Activated CD4-positive, alpha-beta memory T cell treated with anti-CD3 and anti-CD28 coated beads, Interleukin-2, amount 10 ng/mL, durations not matched to agents 7 days and 5 days (primary cell): ENCODE data around the gene BCLAF1. TPM values are rescaled to one million over a fixed set of nuclear protein-coding genes. Genes with fewer than 3 reads are reported as not detected.
A peak's percentile ranks its signal among the peaks of the same experiment; 100 is the strongest.
"Not testable (repeated sequence)": the region's sequence is repeated elsewhere in the genome, so short reads cannot be mapped to it uniquely, and the experiment has no call there.

Source experiments
- CTCF ChIA-PET: fragments of 350-600 bp; sonication (Branson Sonifier 250); formaldehyde crosslinking; loops from one replicate; lab custom pipeline; 2021; ENCODE audit warnings: antibody characterized with exemption, inconsistent platforms; lab: Charles Lee
- POLR2A ChIA-PET: fragments of 350-600 bp; sonication (Branson Sonifier 250); formaldehyde crosslinking; loops from one replicate; lab custom pipeline; 2021; ENCODE audit warnings: antibody characterized with exemption; lab: Charles Lee
- DNase-seq: peaks from one replicate; pipeline ENCODE4 v3.0.0-alpha.2; 2020
- H3K27ac Mint-ChIP-seq: one replicate; pipeline ENCODE4 v1.8.0; 2021; ENCODE audit warnings: mild to moderate bottlenecking, mixed read lengths
- H3K27me3 Mint-ChIP-seq: one replicate; pipeline ENCODE4 v1.8.0; 2021; ENCODE audit warnings: mixed read lengths
- H3K36me3 Mint-ChIP-seq: one replicate; pipeline ENCODE4 v1.8.0; 2021; ENCODE audit warnings: low read depth, mixed read lengths
- H3K4me1 Mint-ChIP-seq: one replicate; pipeline ENCODE4 v1.8.0; 2021; ENCODE audit warnings: mixed read lengths
- H3K4me3 Mint-ChIP-seq: one replicate; pipeline ENCODE4 v1.8.0; 2021; ENCODE audit warnings: mild to moderate bottlenecking, mixed read lengths
- H3K9me3 Mint-ChIP-seq: one replicate; pipeline ENCODE4 v1.8.0; 2021; ENCODE audit warnings: mixed read lengths
- total RNA-seq, 2 experiments: library from RNA; stranded (reverse); gene quantifications; one replicate each; pipeline ENCODE4 v1.2.3, GENCODE V29; 2021

The BCLAF1 gene
- total RNA-seq, 2 experiments from 2014 or later, result 128 to 132 TPM

DNA sequence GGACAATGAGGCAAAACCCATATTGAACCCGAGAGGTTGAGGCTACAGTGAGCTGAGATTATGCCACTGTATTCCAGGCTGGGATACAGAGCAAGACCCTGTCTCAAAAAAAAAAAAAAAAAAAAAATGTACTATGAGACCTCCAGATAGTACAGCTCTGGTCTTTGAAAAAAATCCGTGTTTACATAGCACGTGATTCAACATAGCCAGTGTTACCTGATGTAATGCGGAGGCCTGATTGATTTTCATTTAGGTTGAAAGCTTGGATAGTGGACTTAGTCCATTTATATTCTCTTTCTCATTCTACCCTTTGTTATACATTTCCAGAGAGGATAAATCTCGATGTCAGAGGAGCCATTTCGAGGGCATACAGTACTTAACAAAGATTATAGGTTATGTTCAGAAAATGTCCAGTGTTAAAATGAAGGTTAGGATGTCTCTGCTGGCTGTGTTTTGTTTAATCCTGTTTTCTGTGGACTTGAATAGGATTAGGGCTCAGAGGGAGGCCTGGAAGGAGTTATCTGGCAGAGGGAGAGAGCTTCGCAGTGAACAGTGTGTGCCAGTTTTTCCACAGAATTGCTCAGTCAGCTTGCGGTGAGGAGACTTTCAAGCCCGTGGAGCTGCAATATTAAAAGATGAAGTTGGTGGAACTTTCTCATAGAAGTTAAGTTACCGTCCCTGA, 33.9 kb upstream of the BCLAF1 start:
- Mint-ChIP-seq H3K4me3 (no peak overlapping the region), H3K4me1 (no peaks in the 10 kb centered on the region), H3K36me3 (no peaks in the 10 kb centered on the region), H3K27ac (no peak overlapping the region), H3K27me3 (peaks cover 3% of the 10 kb centered on the region), H3K9me3 (no peaks in the 10 kb centered on the region)
- ChIA-PET CTCF (no interaction called here), POLR2A (interaction anchor here (1.2 kb wide), 1 partner anchor 34 kb away, joined by 3 read pairs; the partner anchor contains the start of gene BCLAF1)
- no peak for DNase-seq

DNA sequence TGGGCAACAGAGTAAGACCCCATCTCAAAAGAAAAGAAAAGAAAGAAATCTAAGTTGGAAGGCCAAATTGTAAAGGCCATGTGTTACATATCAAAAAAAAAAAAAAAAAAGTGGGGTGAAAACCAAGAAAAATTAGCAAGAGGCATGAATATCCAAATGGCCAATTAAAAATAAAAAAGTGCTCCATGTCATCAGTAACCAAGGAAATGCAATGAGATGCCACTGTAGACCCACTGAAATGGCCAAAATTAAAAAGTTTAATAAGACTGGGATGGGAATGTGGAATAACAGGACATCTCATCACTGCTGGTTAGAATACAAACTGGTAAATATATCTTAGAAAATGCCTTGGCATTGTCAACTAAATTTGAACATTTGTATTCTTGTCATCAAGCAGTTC, 30.1 kb upstream of the BCLAF1 start:
- ChIA-PET CTCF (no interaction called here), POLR2A (no interaction called here)
- Mint-ChIP-seq H3K27ac (no peak overlapping the region), H3K27me3 (peaks cover 3% of the 10 kb centered on the region), H3K4me3 (no peak overlapping the region), H3K36me3 (no peaks in the 10 kb centered on the region), H3K9me3 (no peaks in the 10 kb centered on the region), H3K4me1 (no peaks in the 10 kb centered on the region)
- no peak for DNase-seq

DNA sequence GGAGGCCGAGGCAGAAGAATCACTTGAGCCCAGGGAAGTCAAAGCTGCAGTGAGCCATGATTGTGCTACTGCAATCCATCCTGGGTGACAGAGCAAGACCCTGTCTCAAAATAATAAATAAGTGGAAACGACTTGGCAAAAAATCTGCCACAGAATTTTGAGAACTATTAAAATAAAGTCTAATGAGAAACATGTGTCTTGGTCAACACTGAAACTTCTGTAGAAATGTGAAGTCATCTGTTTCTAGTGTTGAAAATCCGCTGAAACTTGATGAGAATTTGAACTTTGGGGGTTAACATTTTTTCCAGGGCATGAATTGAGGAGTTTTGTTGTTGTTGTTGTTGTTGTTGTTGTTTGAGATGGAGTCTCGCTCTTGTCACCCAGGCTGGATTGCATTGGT, 29.0 kb upstream of the BCLAF1 start:
- no peak for DNase-seq
- Mint-ChIP-seq H3K27me3 (peaks cover 3% of the 10 kb centered on the region), H3K27ac (no peak overlapping the region), H3K9me3 (no peaks in the 10 kb centered on the region), H3K36me3 (no peaks in the 10 kb centered on the region), H3K4me1 (no peaks in the 10 kb centered on the region), H3K4me3 (no peak overlapping the region)
- CTCF ChIA-PET, result interaction anchor here (1.1 to 2.6 kb wide), 4 partner anchors 29 to 868 kb away, joined by 4 to 14 read pairs (median 5); partner anchors contain the start of gene BCLAF1
- POLR2A ChIA-PET, result interaction anchor here (1.7 to 4.1 kb wide), 2 partner anchors 29 to 68 kb away, joined by 4 to 31 read pairs; partner anchors contain the start of genes BCLAF1 and MTFR2

DNA sequence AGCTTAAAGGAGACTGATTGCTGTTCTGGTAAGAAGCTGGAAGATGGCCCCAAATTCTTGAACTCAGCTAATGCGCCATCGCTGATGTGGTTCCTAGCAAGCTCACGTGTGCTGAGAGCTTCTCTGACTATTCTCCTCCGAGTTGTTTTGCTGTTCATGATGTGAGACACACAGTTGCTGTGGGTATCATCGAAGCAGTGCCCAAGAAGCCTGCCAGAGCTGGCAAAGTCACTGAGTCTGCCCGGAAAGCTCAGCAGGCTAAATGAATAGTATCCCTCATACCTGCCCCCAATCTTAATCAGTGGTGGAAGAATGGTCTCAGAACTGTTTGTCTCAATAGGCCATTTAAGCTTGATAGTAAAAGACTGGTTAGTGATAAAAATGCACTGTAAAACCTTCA, 28.3 kb upstream of the BCLAF1 start:
- H3K9me3 Mint-ChIP-seq, result no peaks in the 10 kb centered on the region
- CTCF ChIA-PET, result interaction anchor here (0.7 to 2.6 kb wide), 12 partner anchors 9 to 867 kb away, joined by 3 to 14 read pairs (median 4); partner anchors contain the start of gene BCLAF1
- H3K4me1 Mint-ChIP-seq, result no peaks in the 10 kb centered on the region
- no peak for DNase-seq
- H3K36me3 Mint-ChIP-seq, result no peaks in the 10 kb centered on the region
- peaks cover 6% of the 10 kb centered on the region for H3K27me3 Mint-ChIP-seq
- H3K27ac Mint-ChIP-seq, result no peak overlapping the region
- no peak overlapping the region for H3K4me3 Mint-ChIP-seq
- POLR2A ChIA-PET, result interaction anchor here (0.6 to 4.1 kb wide), 4 partner anchors 28 to 88 kb away, joined by 3 to 31 read pairs (median 4); partner anchors contain the start of genes BCLAF1 and MTFR2

DNA sequence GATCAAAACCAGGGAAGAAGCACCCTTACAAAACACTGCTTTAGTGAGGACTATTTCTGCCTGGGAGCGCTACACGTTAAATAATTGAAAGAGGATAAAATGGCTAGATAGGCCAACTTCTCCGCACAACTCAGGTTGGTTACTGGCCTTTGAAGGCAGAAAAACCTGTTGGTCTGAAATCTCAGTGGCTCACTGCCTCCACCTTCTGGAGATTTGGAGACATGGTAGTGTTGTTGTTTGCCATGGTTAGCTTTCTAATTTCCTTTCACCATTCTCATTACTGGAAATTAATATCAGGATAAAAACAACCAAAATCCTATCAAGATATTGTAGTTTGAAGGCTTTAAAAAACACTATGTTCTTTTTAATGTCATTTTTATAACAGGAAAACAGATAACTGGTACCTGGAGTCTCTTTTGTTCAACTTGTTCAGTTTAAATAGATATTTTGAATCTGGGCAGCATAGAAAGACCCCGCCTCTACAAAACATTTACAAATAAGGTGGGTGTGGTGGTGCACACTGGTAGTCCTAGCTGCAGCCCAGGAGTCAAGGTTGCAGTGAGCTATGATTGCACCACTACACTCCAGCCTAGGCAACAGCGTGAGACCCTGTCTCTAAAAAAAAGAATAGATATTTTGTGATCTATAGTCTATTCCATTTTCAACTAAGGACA, 27.5 kb upstream of the BCLAF1 start:
- CTCF ChIA-PET, result interaction anchor here (0.7 to 2.6 kb wide), 16 partner anchors 8 to 867 kb away, joined by 3 to 14 read pairs (median 4); partner anchors contain the start of gene BCLAF1
- no peaks in the 10 kb centered on the region for H3K36me3 Mint-ChIP-seq
- no peaks in the 10 kb centered on the region for H3K9me3 Mint-ChIP-seq
- peaks cover 6% of the 10 kb centered on the region for H3K27me3 Mint-ChIP-seq
- no peak overlapping the region for H3K27ac Mint-ChIP-seq
- H3K4me3 Mint-ChIP-seq, result no peak overlapping the region
- POLR2A ChIA-PET, result interaction anchor here (0.6 to 4.1 kb wide), 4 partner anchors 28 to 87 kb away, joined by 3 to 31 read pairs (median 4); partner anchors contain the start of genes BCLAF1 and MTFR2
- H3K4me1 Mint-ChIP-seq, result no peaks in the 10 kb centered on the region
- peak; percentile 66 for DNase-seq

DNA sequence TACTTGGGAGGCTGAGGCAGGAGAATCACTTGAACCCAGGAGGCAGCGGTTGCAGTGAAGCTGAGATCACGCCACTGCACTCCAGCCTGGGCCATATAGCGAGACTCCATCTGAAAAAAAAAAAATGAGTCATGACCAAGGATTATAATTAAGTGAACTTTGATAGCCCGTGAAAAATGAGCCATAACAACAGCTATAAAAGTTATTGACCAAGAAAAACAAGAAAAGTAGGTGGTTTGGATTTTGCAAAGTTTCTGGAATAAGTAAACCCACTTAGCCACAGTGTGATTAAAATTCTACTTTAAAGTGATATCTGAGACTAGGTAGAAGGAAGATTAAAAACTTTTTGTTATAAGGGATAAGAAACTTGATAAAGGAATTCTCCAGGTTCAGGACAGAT, 25.9 kb upstream of the BCLAF1 start:
- CTCF ChIA-PET, result interaction anchor here (0.7 to 1.0 kb wide), 2 partner anchors 63 to 65 kb away, joined by 3 to 4 read pairs; partner anchors contain the start of gene MTFR2
- POLR2A ChIA-PET, result interaction anchor here (4.1 kb wide), 1 partner anchor 26 kb away, joined by 31 read pairs; the partner anchor contains the start of gene BCLAF1
- peaks cover 8% of the 10 kb centered on the region for H3K27me3 Mint-ChIP-seq
- no peaks in the 10 kb centered on the region for H3K4me1 Mint-ChIP-seq
- DNase-seq, result no peak
- H3K27ac Mint-ChIP-seq, result no peak overlapping the region
- H3K4me3 Mint-ChIP-seq, result no peak overlapping the region
- H3K36me3 Mint-ChIP-seq, result no peaks in the 10 kb centered on the region
- no peaks in the 10 kb centered on the region for H3K9me3 Mint-ChIP-seq

DNA sequence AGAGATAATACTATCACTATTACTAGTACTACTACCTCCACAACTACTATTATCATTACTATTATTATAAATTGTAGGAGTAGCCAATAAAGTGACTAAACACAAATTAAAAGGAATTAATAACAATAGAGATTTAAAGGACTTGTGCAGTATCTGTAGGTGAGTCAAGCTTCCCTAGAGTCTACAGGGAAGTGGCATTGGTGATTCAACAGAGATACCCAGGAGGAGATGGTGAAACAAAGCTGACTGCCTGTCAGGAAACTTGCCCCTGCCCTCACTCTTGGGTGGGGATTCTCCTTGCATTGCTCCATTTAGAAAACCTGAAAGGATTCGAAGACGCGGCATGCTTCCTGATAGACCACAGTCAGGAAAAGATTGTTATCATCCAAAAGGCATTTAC, 23.3 kb upstream of the BCLAF1 start:
- POLR2A ChIA-PET, result interaction anchor here (1.3 kb wide), 1 partner anchor 23 kb away, joined by 4 read pairs; no protein-coding TSS in a partner anchor
- no peak overlapping the region for H3K4me3 Mint-ChIP-seq
- no peak overlapping the region for H3K27ac Mint-ChIP-seq
- no peaks in the 10 kb centered on the region for H3K9me3 Mint-ChIP-seq
- DNase-seq, result no peak
- CTCF ChIA-PET, result no interaction called here
- H3K27me3 Mint-ChIP-seq, result peaks cover 10% of the 10 kb centered on the region
- no peaks in the 10 kb centered on the region for H3K4me1 Mint-ChIP-seq
- no peaks in the 10 kb centered on the region for H3K36me3 Mint-ChIP-seq

DNA sequence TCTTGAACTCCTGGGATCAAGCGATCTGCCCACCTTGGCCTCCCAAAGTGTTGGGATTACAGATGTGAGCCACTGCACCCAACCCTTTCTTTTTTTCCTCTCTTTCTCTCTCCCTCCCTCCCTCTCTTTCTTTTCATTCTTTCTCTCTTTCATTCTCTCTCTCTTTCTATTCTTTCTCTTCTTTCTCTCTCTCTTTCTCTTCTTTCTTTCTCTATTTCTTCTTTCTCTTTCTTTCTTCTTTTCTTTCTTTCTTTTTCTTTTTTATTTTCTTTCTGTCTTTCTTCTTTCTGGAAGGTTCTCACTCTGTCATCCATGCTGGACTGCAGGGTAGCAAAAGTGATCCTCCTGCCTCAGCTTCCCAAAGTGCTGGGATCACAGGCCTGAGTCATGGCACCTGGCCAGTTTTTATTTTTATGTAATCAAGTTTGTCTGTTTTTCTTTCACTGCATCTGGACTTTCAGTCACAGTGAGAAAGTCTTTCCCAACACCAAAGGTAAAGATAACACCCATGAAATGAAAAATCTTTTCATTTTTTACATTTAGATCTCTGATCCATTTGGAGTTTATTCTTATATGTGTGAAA, 20.2 kb upstream of the BCLAF1 start:
- H3K9me3 Mint-ChIP-seq, result no peaks in the 10 kb centered on the region
- POLR2A ChIA-PET, result interaction anchor here (2.3 kb wide), 1 partner anchor 20 kb away, joined by 10 read pairs; the partner anchor contains the start of gene BCLAF1
- H3K4me3 Mint-ChIP-seq, result no peak overlapping the region
- CTCF ChIA-PET, result interaction anchor here (1.2 kb wide), 1 partner anchor 8 kb away, joined by 4 read pairs; no protein-coding TSS in a partner anchor
- no peaks in the 10 kb centered on the region for H3K36me3 Mint-ChIP-seq
- peaks cover 8% of the 10 kb centered on the region for H3K27me3 Mint-ChIP-seq
- no peak for DNase-seq
- no peak overlapping the region for H3K27ac Mint-ChIP-seq
- no peaks in the 10 kb centered on the region for H3K4me1 Mint-ChIP-seq

DNA sequence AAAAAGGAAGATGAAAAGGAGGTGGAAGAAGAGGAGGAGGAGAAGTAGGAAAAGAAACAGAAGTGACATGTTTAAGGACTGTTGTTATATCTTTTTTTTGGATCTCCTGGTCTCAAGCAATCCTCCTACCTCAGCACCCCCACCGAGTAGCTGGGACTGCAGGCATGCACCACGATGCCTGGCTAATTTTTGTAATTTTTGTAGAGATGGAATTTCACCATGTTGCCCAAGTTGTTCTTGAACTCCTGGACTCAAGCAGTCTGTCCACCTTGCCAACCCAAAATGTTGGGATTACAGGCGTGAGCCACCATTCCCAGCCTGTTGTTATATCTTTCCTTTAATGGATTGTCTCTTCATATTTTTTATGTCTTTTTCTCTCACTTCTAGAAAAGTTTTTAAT, 19.5 kb upstream of the BCLAF1 start:
- Mint-ChIP-seq H3K36me3 (no peaks in the 10 kb centered on the region), H3K4me1 (no peaks in the 10 kb centered on the region), H3K27me3 (peaks cover 8% of the 10 kb centered on the region), H3K27ac (no peak overlapping the region), H3K9me3 (no peaks in the 10 kb centered on the region), H3K4me3 (no peak overlapping the region)
- no peak for DNase-seq
- CTCF ChIA-PET, result interaction anchor here (1.2 kb wide), 1 partner anchor 8 kb away, joined by 4 read pairs; no protein-coding TSS in a partner anchor
- POLR2A ChIA-PET, result interaction anchor here (2.3 kb wide), 1 partner anchor 19 kb away, joined by 10 read pairs; the partner anchor contains the start of gene BCLAF1

DNA sequence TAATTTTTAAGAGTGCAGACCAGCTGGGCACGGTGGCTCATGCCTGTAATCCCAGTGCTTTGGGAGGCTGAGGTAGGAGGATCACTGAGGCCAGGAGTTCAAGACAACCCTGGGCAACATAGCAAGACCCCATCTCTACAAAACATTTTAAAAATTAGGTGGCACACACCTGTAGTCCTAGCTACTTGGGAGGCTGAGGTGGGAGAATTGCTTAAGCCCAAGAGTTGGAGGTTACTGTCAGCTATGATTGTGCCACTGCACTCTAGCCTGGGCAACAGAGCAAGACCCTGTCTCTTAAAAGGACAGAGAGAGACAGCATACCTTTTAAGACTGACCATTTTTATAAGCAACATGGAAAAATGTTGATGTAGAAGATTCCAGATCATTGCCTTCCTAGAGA, 18.8 kb upstream of the BCLAF1 start:
- H3K4me3 Mint-ChIP-seq, H3K9me3 Mint-ChIP-seq, H3K27me3 Mint-ChIP-seq, DNase-seq, H3K4me1 Mint-ChIP-seq, H3K27ac Mint-ChIP-seq, H3K36me3 Mint-ChIP-seq: not testable (repeated sequence)
- ChIA-PET CTCF (interaction anchor here (1.2 kb wide), 1 partner anchor 9 kb away, joined by 4 read pairs; no protein-coding TSS in a partner anchor), POLR2A (interaction anchor here (2.3 kb wide), 1 partner anchor 18 kb away, joined by 10 read pairs; the partner anchor contains the start of gene BCLAF1)

DNA sequence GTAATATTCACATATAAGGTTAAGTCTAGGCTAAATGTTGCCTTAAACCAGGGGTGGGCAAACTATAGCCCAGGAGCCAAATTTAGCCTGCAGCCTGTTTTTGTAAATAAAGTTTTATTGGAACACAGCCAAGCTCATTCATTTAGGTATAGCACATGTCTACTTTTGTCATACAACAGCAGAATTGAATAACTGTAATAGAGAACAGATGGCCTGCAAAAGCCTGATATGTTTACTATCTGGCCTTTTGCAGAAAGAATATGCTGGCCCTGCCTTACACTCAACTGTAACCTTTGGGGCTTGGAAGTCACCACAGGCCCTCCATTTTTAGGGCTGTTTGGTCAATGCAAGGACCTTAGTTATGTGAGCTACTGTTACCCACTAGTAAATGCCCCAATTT, 17.7 kb upstream of the BCLAF1 start:
- Mint-ChIP-seq H3K27me3 (peaks cover 7% of the 10 kb centered on the region), H3K27ac (no peak overlapping the region), H3K36me3 (no peaks in the 10 kb centered on the region), H3K9me3 (no peaks in the 10 kb centered on the region), H3K4me3 (no peak overlapping the region), H3K4me1 (no peaks in the 10 kb centered on the region)
- no peak for DNase-seq
- ChIA-PET POLR2A (interaction anchor here (2.3 kb wide), 1 partner anchor 17 kb away, joined by 10 read pairs; the partner anchor contains the start of gene BCLAF1), CTCF (no interaction called here)

DNA sequence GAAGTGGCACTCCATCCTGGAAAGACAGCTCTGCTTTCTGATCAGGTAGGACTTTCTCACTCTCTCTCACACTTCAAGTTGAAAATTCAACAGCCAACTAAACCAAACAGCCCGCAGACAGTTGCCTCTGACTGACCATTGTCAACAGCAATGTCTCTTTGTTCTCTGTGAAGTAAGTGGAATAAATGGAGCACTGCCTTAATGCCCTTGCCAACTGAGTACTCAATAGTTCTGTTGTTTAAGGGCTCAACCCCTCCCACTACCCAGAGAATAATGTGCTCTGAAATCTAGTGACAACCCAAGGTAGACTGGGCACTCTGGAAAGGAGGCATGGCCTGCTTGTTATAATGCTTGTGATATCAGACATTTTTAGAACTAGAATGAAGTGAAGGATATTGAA, 16.8 kb upstream of the BCLAF1 start:
- H3K27ac Mint-ChIP-seq, result no peak overlapping the region
- no peaks in the 10 kb centered on the region for H3K36me3 Mint-ChIP-seq
- no peak overlapping the region for H3K4me3 Mint-ChIP-seq
- no peaks in the 10 kb centered on the region for H3K4me1 Mint-ChIP-seq
- H3K9me3 Mint-ChIP-seq, result no peaks in the 10 kb centered on the region
- DNase-seq, result no peak
- H3K27me3 Mint-ChIP-seq, result peaks cover 3% of the 10 kb centered on the region
- CTCF ChIA-PET, result no interaction called here
- POLR2A ChIA-PET, result no interaction called here
